SIG-M5 (cell line): ENCODE results near the gene GRB10.
A peak's percentile ranks its signal among the peaks of the same experiment; 100 is the strongest.

Experiments
- DNase-seq: peaks from one replicate; lab custom pipeline; 2025; lab: John Stamatoyannopoulos, UW

The GRB10 gene

GRCh38 chr7:50632561-50633413 is 149.9 kb downstream of the GRB10 start:
- no peak for DNase-seq

GRCh38 chr7:50631639-50632038 is 151.1 kb downstream of the GRB10 start:
- DNase-seq: no peak

- DNase-seq: no peak
These were observed 151.6 kb downstream of the GRB10 start for GRCh38 chr7:50631100-50631499.

- DNase-seq: no peak
These were observed 153.3 kb downstream of the GRB10 start for GRCh38 chr7:50629238-50629901.

- DNase-seq: no peak
These were observed 154.1 kb downstream of the GRB10 start for GRCh38 chr7:50628434-50629084.

GRCh38 chr7:50627824-50628361 is 154.8 kb downstream of the GRB10 start:
- no peak for DNase-seq

GRCh38 chr7:50626286-50626685 is 156.4 kb downstream of the GRB10 start:
- no peak for DNase-seq

GRCh38 chr7:50625360-50625759 is 157.3 kb downstream of the GRB10 start:
- DNase-seq: no peak

GRCh38 chr7:50622821-50623220 is 159.9 kb downstream of the GRB10 start:
- no peak for DNase-seq

GRCh38 chr7:50621973-50622490 is 160.7 kb downstream of the GRB10 start:
- no peak for DNase-seq

- DNase-seq: no peak
These were observed 161.5 kb downstream of the GRB10 start for GRCh38 chr7:50621206-50621605.

GRCh38 chr7:50620433-50620832 is 162.3 kb downstream of the GRB10 start:
- no peak for DNase-seq

GRCh38 chr7:50619684-50620083 is 163.0 kb downstream of the GRB10 start:
- DNase-seq: no peak

- no peak for DNase-seq
These were observed 164.4 kb downstream of the GRB10 start for GRCh38 chr7:50618281-50618680.

- DNase-seq: no peak
These were observed 167.1 kb downstream of the GRB10 start for GRCh38 chr7:50615519-50616080.

GRCh38 chr7:50614721-50615518 is 167.8 kb downstream of the GRB10 start:
- DNase-seq: no peak

- no peak for DNase-seq
These were observed 169.2 kb downstream of the GRB10 start for GRCh38 chr7:50613473-50613872.

- no peak for DNase-seq
These were observed 170.0 kb downstream of the GRB10 start for GRCh38 chr7:50612704-50613103.

GRCh38 chr7:50610521-50611277 is 172.0 kb downstream of the GRB10 start:
- DNase-seq: peak; percentile 69

- DNase-seq: no peak
These were observed 174.3 kb downstream of the GRB10 start for GRCh38 chr7:50608196-50608906.
